GM23338 (cell line): ENCODE data around the gene PIAS4.

Source experiments
- CREB1 ChIP-seq: fragments of 250-450 bp; sonication (Bioruptor Pico); IDR thresholded peaks from 2 replicates; pipeline ENCODE4 v1.5.0; 2020; ENCODE audit warnings: low read depth, mild to moderate bottlenecking, moderate library complexity
- EZH2 ChIP-seq: fragments of 200-600 bp; sonication (generic); IDR thresholded peaks from one replicate; pipeline ENCODE4 v1.8.0; 2017; ENCODE audit warnings: antibody characterized with exemption, mild to moderate bottlenecking, low read depth; ENCODE audit not compliant: unreplicated experiment
- EZH2phosphoT487 ChIP-seq: fragments of 200-600 bp; sonication (generic); IDR thresholded peaks from one replicate; pipeline ENCODE4 v1.8.1; 2018; ENCODE audit warnings: antibody characterized with exemption; ENCODE audit not compliant: unreplicated experiment
- JUNB ChIP-seq: IDR thresholded peaks from one replicate; pipeline ENCODE4 v1.6.1; 2016; ENCODE audit warnings: antibody characterized with exemption; ENCODE audit not compliant: unreplicated experiment
- NANOG ChIP-seq: IDR thresholded peaks from 2 replicates; pipeline ENCODE4 v1.6.1; 2016; ENCODE audit warnings: antibody characterized with exemption, borderline replicate concordance
- POLR2AphosphoS5 ChIP-seq: IDR thresholded peaks from 2 replicates; pipeline ENCODE4 v1.6.1; 2016; ENCODE audit warnings: antibody characterized with exemption, low read depth
- STAT1 ChIP-seq: IDR thresholded peaks from one replicate; pipeline ENCODE4 v1.6.1; 2016; ENCODE audit warnings: antibody characterized with exemption; ENCODE audit not compliant: unreplicated experiment
- ZNF114 ChIP-seq: fragments of 250-450 bp; sonication (Bioruptor Pico); IDR thresholded peaks from 2 replicates; pipeline ENCODE4 v1.5.0; 2020; ENCODE audit warnings: mild to moderate bottlenecking, moderate library complexity
- ZNF331 ChIP-seq: fragments of 250-450 bp; sonication (Bioruptor Pico); IDR thresholded peaks from 2 replicates; pipeline ENCODE4 v1.5.0; 2020; ENCODE audit warnings: low read depth, mild to moderate bottlenecking, moderate library complexity
- TF ChIP-seq, protein P1 (sequence below), 2 experiments: fragments of 200-600 bp in 1 of 2; sonication (generic) in 1 of 2; conservative IDR thresholded peaks; 2 replicates each; pipeline versions ENCODE4 v1.5.1 to v1.6.1; 2016 to 2017; ENCODE audit warnings: antibody characterized with exemption in 2 of 2, low read depth in 2 of 2, mild to moderate bottlenecking in 2 of 2, moderate library complexity in 1 of 2
- TF ChIP-seq, protein P2 (sequence below): IDR thresholded peaks from one replicate; pipeline ENCODE4 v1.6.1; 2018; ENCODE audit warnings: antibody characterized with exemption; ENCODE audit not compliant: unreplicated experiment
- TF ChIP-seq, protein P3 (sequence below): IDR thresholded peaks from 2 replicates; pipeline ENCODE4 v1.6.1; 2016; ENCODE audit warnings: antibody characterized with exemption

DNA sequence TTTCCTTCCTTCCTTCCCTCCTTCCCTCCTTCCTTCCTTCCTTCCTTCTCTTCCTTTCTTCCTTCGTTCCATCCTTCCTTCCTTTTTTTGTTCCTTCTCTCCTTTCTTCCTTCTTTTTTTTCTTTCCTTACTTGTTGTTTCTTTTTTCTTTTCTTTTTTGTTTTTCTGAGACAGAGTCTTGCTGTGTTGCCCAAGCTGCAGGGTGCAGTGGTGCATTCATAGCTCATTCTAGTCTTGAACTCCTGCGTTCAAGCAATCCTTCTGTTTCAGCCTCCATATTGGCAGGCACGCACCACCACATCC lies 16.8 kb upstream of the PIAS4 start:
- no peak for TF ChIP-seq EZH2phosphoT487
- TF ChIP-seq, protein P1, sequence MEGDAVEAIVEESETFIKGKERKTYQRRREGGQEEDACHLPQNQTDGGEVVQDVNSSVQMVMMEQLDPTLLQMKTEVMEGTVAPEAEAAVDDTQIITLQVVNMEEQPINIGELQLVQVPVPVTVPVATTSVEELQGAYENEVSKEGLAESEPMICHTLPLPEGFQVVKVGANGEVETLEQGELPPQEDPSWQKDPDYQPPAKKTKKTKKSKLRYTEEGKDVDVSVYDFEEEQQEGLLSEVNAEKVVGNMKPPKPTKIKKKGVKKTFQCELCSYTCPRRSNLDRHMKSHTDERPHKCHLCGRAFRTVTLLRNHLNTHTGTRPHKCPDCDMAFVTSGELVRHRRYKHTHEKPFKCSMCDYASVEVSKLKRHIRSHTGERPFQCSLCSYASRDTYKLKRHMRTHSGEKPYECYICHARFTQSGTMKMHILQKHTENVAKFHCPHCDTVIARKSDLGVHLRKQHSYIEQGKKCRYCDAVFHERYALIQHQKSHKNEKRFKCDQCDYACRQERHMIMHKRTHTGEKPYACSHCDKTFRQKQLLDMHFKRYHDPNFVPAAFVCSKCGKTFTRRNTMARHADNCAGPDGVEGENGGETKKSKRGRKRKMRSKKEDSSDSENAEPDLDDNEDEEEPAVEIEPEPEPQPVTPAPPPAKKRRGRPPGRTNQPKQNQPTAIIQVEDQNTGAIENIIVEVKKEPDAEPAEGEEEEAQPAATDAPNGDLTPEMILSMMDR (conservative IDR thresholded peaks at IDR 0.05; ENCODE audit: low read depth in 2 of 2) = no peak
- no peak for TF ChIP-seq POLR2AphosphoS5
- TF ChIP-seq EZH2 = no peak
- TF ChIP-seq, protein P2, sequence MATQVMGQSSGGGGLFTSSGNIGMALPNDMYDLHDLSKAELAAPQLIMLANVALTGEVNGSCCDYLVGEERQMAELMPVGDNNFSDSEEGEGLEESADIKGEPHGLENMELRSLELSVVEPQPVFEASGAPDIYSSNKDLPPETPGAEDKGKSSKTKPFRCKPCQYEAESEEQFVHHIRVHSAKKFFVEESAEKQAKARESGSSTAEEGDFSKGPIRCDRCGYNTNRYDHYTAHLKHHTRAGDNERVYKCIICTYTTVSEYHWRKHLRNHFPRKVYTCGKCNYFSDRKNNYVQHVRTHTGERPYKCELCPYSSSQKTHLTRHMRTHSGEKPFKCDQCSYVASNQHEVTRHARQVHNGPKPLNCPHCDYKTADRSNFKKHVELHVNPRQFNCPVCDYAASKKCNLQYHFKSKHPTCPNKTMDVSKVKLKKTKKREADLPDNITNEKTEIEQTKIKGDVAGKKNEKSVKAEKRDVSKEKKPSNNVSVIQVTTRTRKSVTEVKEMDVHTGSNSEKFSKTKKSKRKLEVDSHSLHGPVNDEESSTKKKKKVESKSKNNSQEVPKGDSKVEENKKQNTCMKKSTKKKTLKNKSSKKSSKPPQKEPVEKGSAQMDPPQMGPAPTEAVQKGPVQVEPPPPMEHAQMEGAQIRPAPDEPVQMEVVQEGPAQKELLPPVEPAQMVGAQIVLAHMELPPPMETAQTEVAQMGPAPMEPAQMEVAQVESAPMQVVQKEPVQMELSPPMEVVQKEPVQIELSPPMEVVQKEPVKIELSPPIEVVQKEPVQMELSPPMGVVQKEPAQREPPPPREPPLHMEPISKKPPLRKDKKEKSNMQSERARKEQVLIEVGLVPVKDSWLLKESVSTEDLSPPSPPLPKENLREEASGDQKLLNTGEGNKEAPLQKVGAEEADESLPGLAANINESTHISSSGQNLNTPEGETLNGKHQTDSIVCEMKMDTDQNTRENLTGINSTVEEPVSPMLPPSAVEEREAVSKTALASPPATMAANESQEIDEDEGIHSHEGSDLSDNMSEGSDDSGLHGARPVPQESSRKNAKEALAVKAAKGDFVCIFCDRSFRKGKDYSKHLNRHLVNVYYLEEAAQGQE = no peak
- TF ChIP-seq CREB1 (CRISPR knock-in tag) = no peak
- no peak for TF ChIP-seq NANOG
- TF ChIP-seq JUNB = no peak
- TF ChIP-seq ZNF331 (CRISPR knock-in tag) = no peak
- no peak for TF ChIP-seq STAT1
- TF ChIP-seq, protein P3, sequence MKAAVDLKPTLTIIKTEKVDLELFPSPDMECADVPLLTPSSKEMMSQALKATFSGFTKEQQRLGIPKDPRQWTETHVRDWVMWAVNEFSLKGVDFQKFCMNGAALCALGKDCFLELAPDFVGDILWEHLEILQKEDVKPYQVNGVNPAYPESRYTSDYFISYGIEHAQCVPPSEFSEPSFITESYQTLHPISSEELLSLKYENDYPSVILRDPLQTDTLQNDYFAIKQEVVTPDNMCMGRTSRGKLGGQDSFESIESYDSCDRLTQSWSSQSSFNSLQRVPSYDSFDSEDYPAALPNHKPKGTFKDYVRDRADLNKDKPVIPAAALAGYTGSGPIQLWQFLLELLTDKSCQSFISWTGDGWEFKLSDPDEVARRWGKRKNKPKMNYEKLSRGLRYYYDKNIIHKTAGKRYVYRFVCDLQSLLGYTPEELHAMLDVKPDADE = no peak
- TF ChIP-seq ZNF114 (CRISPR knock-in tag) = no peak
